ENCODE data around the gene EPG5. TPM values are rescaled to one million over a fixed set of nuclear protein-coding genes. Genes with fewer than 3 reads are reported as not detected.

Gene EPG5
- total and polyA plus RNA-seq, 10 of the 15 experiments (the other 5 are each of a cell fraction or from before 2014, with no cell fraction given) = 1.9 to 27.7 (median 9.0) TPM

DNA sequence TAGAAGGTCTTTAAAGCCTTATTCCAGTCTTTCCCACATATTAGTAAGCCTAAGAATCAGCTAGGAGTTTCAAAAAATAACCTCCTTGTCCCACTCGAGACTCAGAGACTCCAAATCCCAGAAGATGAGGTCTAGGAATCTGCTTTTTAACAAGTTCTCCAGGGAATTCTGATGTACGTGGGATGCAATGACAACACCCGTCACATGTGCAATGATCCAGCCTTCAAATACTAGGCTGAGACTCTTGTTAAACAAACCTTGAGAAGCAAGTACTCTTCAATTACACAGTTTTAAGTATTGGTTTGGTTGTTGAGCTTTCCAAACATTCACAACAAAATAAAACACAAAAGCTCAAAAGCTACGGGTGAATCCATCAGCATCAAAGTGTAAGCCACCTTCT, 53.9 kb downstream of the EPG5 start:
- FAIRE-seq (no peak), ATAC-seq (no peak), DNase-seq (ENCODE audit: low read depth, low spot score) (no peak)
- intact Hi-C loops (cut with micrococcal nuclease; ENCODE audit: unreplicated experiment) = loop anchor here (5.0 kb wide), 1 partner anchor 59 kb away; no protein-coding TSS in a partner anchor
- H3K4me1 ChIP-seq (ENCODE audit: control insufficient read depth, insufficient read depth, low read length) = no peaks in the 10 kb centered on the region
- H3K36me3 ChIP-seq (ENCODE audit: control insufficient read depth in 2 of 2, insufficient read depth in 2 of 2, low read length in 1 of 2) = peaks cover 7 to 34% of the 10 kb centered on the region in 2 experiments
- ChIA-PET RAD21 (ENCODE audit: unreplicated experiment) (interaction anchor here (1.6 kb wide), 1 partner anchor 160 kb away, joined by 5 read pairs; no protein-coding TSS in a partner anchor), CTCF (interaction anchor here (0.6 to 4.4 kb wide), 8 partner anchors 9 to 1213 kb away, joined by 3 to 47 read pairs (median 3); no protein-coding TSS in a partner anchor), POLR2A (no interaction called here), SMC1A (ENCODE audit: uncharacterized antibody, unreplicated experiment) (interaction anchor here (0.6 to 1.7 kb wide), 9 partner anchors 18 to 304 kb away, joined by 3 to 5 read pairs (median 3); no protein-coding TSS in a partner anchor)
- no peak overlapping the region for H2AFZ ChIP-seq (ENCODE audit: control insufficient read depth, low read depth, low read length)
- H3K27ac ChIP-seq (ENCODE audit: control insufficient read depth, insufficient read depth) = no peak overlapping the region
- no peaks in the 10 kb centered on the region for H3K9me3 ChIP-seq (replicated peaks; ENCODE audit: control insufficient read depth, insufficient read depth, low read length)
- WGBS (ENCODE audit: insufficient coverage, insufficient replicate concordance, low lambda C conversion rate, missing lambda C conversion rate) = 94% methylated on average over 4 of the region's 4 CpGs
- H3K27me3 ChIP-seq (replicated peaks in 1 of 2; ENCODE audit: control insufficient read depth in 2 of 2, insufficient read depth in 2 of 2, low read length in 1 of 2) = no peaks in the 10 kb centered on the region
- H3K4me2 ChIP-seq (ENCODE audit: control insufficient read depth, insufficient read depth) = no peak overlapping the region
- no peak overlapping the region for H3K4me3 ChIP-seq
- in situ Hi-C loops (cut with MboI) = no loop called here
- no peak overlapping the region for H3K9ac ChIP-seq (ENCODE audit: control insufficient read depth, insufficient read depth, low read length)
- TF ChIP-seq SMARCA5 (IDR thresholded peaks at IDR 0.05) = no peak
- TF ChIP-seq SMAD1 (IDR thresholded peaks at IDR 0.05; ENCODE audit: low read depth, partially characterized antibody) = no peak
- TF ChIP-seq SP1 (IDR thresholded peaks at IDR 0.05; ENCODE audit: low read depth, low read length) = no peak
- no peak for TF ChIP-seq MTA3 (IDR thresholded peaks at IDR 0.05; ENCODE audit: borderline replicate concordance, low read length)
- no peak for TF ChIP-seq CBX3 (IDR thresholded peaks at IDR 0.05; ENCODE audit: borderline replicate concordance, low read depth)
- no peak for TF ChIP-seq SMAD5 (IDR thresholded peaks at IDR 0.05; ENCODE audit: low read depth)
- TF ChIP-seq, protein P1, sequence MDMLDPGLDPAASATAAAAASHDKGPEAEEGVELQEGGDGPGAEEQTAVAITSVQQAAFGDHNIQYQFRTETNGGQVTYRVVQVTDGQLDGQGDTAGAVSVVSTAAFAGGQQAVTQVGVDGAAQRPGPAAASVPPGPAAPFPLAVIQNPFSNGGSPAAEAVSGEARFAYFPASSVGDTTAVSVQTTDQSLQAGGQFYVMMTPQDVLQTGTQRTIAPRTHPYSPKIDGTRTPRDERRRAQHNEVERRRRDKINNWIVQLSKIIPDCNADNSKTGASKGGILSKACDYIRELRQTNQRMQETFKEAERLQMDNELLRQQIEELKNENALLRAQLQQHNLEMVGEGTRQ (IDR thresholded peaks at IDR 0.05; ENCODE audit: borderline replicate concordance, low read depth, low read length) = no peak
- no peak for TF ChIP-seq SMC3 (IDR thresholded peaks at IDR 0.05; ENCODE audit: borderline replicate concordance, low read length)
- no peak for TF ChIP-seq RBBP5 (conservative IDR thresholded peaks at IDR 0.05)
- TF ChIP-seq GATAD2B (conservative IDR thresholded peaks at IDR 0.05; ENCODE audit: low read depth) = no peak
- TF ChIP-seq, protein P2, sequence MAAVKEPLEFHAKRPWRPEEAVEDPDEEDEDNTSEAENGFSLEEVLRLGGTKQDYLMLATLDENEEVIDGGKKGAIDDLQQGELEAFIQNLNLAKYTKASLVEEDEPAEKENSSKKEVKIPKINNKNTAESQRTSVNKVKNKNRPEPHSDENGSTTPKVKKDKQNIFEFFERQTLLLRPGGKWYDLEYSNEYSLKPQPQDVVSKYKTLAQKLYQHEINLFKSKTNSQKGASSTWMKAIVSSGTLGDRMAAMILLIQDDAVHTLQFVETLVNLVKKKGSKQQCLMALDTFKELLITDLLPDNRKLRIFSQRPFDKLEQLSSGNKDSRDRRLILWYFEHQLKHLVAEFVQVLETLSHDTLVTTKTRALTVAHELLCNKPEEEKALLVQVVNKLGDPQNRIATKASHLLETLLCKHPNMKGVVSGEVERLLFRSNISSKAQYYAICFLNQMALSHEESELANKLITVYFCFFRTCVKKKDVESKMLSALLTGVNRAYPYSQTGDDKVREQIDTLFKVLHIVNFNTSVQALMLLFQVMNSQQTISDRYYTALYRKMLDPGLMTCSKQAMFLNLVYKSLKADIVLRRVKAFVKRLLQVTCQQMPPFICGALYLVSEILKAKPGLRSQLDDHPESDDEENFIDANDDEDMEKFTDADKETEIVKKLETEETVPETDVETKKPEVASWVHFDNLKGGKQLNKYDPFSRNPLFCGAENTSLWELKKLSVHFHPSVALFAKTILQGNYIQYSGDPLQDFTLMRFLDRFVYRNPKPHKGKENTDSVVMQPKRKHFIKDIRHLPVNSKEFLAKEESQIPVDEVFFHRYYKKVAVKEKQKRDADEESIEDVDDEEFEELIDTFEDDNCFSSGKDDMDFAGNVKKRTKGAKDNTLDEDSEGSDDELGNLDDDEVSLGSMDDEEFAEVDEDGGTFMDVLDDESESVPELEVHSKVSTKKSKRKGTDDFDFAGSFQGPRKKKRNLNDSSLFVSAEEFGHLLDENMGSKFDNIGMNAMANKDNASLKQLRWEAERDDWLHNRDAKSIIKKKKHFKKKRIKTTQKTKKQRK (IDR thresholded peaks at IDR 0.05; ENCODE audit: low read depth, low read length) = no peak
- TF ChIP-seq TBL1XR1 (IDR thresholded peaks at IDR 0.05; ENCODE audit: low read depth, low read length) = no peak
- no peak for TF ChIP-seq ZNF24 (IDR thresholded peaks at IDR 0.05)
- no peak for TF ChIP-seq PAX5 (IDR thresholded peaks at IDR 0.05; ENCODE audit: borderline replicate concordance, low read depth, low read length)
- no peak for TF ChIP-seq EGR1 (IDR thresholded peaks at IDR 0.05; ENCODE audit: borderline replicate concordance in 1 of 2, low read depth in 2 of 2, low read length in 2 of 2)
- TF ChIP-seq IKZF1 (conservative IDR thresholded peaks at IDR 0.05) = no peak
- TF ChIP-seq STAT3 (IDR thresholded peaks at IDR 0.05; ENCODE audit: low read depth, low read length) = no peak
- no peak for TF ChIP-seq MYC (IDR thresholded peaks at IDR 0.05; ENCODE audit: insufficient read depth, insufficient read length, insufficient replicate concordance, low read length, severe bottlenecking)
- H4K20me1 ChIP-seq (ENCODE audit: control insufficient read depth, insufficient read depth) = no peaks in the 10 kb centered on the region; the same call in 1 of the 2 replicates
- no TSS peak for BruUV-seq (replicated peaks)
- H3K79me2 ChIP-seq (ENCODE audit: control insufficient read depth, insufficient read depth, low read length) = no peaks in the 10 kb centered on the region
